ENCODE data around the gene SLC38A11.
"Not testable (repeated sequence)": the region's sequence is repeated elsewhere in the genome, so short reads cannot be mapped to it uniquely, and the experiment has no call there.

The SLC38A11 gene

GRCh38 chr2:164869420-164869772, 85.9 kb downstream of the SLC38A11 start:
- Histone ChIP-seq H3K9me3 (ENCODE audit: control insufficient read depth, low read depth, low read length) (no peaks in the 10 kb centered on the region), H3K9ac (ENCODE audit: low read length) (no peak overlapping the region), H3K4me1 (ENCODE audit: control insufficient read depth, low read depth, low read length) (no peaks in the 10 kb centered on the region), H3K27ac (ENCODE audit: low read length) (no peak overlapping the region), H3K4me3 (ENCODE audit: low read length) (no peak overlapping the region), H3K36me3 (ENCODE audit: control insufficient read depth, low read depth, low read length) (no peaks in the 10 kb centered on the region), H3K27me3 (ENCODE audit: control insufficient read depth, insufficient read depth, low read length) (no peaks in the 10 kb centered on the region)

- H3K9ac ChIP-seq (ENCODE audit: low read length): no peak overlapping the region
- no peaks in the 10 kb centered on the region for H3K27me3 ChIP-seq (ENCODE audit: control insufficient read depth, insufficient read depth, low read length)
- no peaks in the 10 kb centered on the region for H3K4me1 ChIP-seq (ENCODE audit: control insufficient read depth, low read depth, low read length)
- H3K27ac ChIP-seq (ENCODE audit: low read length): no peak overlapping the region
- no peaks in the 10 kb centered on the region for H3K36me3 ChIP-seq (ENCODE audit: control insufficient read depth, low read depth, low read length)
- H3K4me3 ChIP-seq (ENCODE audit: low read length): no peak overlapping the region
- H3K9me3 ChIP-seq (ENCODE audit: control insufficient read depth, low read depth, low read length): no peaks in the 10 kb centered on the region
Observed at GRCh38 chr2:164868563-164869419, 86.5 kb downstream of the SLC38A11 start.

GRCh38 chr2:164867779-164868397, 87.4 kb downstream of the SLC38A11 start:
- Histone ChIP-seq H3K9me3 (ENCODE audit: control insufficient read depth, low read depth, low read length) (no peaks in the 10 kb centered on the region), H3K27ac (ENCODE audit: low read length) (no peak overlapping the region)

GRCh38 chr2:164866381-164866780, 88.9 kb downstream of the SLC38A11 start:
- H3K4me3 ChIP-seq (ENCODE audit: low read length); H3K9me3 ChIP-seq (ENCODE audit: control insufficient read depth, low read depth, low read length); H3K9ac ChIP-seq (ENCODE audit: low read length); H3K27ac ChIP-seq (ENCODE audit: low read length); H3K4me1 ChIP-seq (ENCODE audit: control insufficient read depth, low read depth, low read length); H3K36me3 ChIP-seq (ENCODE audit: control insufficient read depth, low read depth, low read length); H3K27me3 ChIP-seq (ENCODE audit: control insufficient read depth, insufficient read depth, low read length): not testable (repeated sequence)

More at GRCh38 chr2:164867779-164868397, 87.4 kb downstream of the SLC38A11 start:
- Histone ChIP-seq H3K9ac (ENCODE audit: low read length) (no peak overlapping the region), H3K4me3 (ENCODE audit: low read length) (no peak overlapping the region), H3K4me1 (ENCODE audit: control insufficient read depth, low read depth, low read length) (no peaks in the 10 kb centered on the region), H3K27me3 (ENCODE audit: control insufficient read depth, insufficient read depth, low read length) (no peaks in the 10 kb centered on the region), H3K36me3 (ENCODE audit: control insufficient read depth, low read depth, low read length) (no peaks in the 10 kb centered on the region)

GRCh38 chr2:164860694-164861042, 94.7 kb downstream of the SLC38A11 start:
- Histone ChIP-seq H3K36me3 (ENCODE audit: control insufficient read depth, low read depth, low read length) (no peaks in the 10 kb centered on the region), H3K27me3 (ENCODE audit: control insufficient read depth, insufficient read depth, low read length) (no peaks in the 10 kb centered on the region), H3K4me3 (ENCODE audit: low read length) (no peak overlapping the region), H3K27ac (ENCODE audit: low read length) (no peak overlapping the region), H3K9ac (ENCODE audit: low read length) (no peak overlapping the region), H3K4me1 (ENCODE audit: control insufficient read depth, low read depth, low read length) (no peaks in the 10 kb centered on the region), H3K9me3 (ENCODE audit: control insufficient read depth, low read depth, low read length) (no peaks in the 10 kb centered on the region)

- not testable (repeated sequence) for H3K9me3 ChIP-seq (ENCODE audit: control insufficient read depth, low read depth, low read length); H3K4me1 ChIP-seq (ENCODE audit: control insufficient read depth, low read depth, low read length); H3K27me3 ChIP-seq (ENCODE audit: control insufficient read depth, insufficient read depth, low read length); H3K4me3 ChIP-seq (ENCODE audit: low read length); H3K9ac ChIP-seq (ENCODE audit: low read length); H3K36me3 ChIP-seq (ENCODE audit: control insufficient read depth, low read depth, low read length); H3K27ac ChIP-seq (ENCODE audit: low read length)
Observed at GRCh38 chr2:164859906-164860693, 95.2 kb downstream of the SLC38A11 start.

- H3K9me3 ChIP-seq (ENCODE audit: control insufficient read depth, low read depth, low read length): no peaks in the 10 kb centered on the region
Observed at GRCh38 chr2:164859251-164859818, 96.0 kb downstream of the SLC38A11 start.

GRCh38 chr2:164852086-164852485, 103.2 kb downstream of the SLC38A11 start:
- Histone ChIP-seq H3K9me3 (ENCODE audit: control insufficient read depth, low read depth, low read length) (no peaks in the 10 kb centered on the region), H3K27me3 (ENCODE audit: control insufficient read depth, insufficient read depth, low read length) (no peaks in the 10 kb centered on the region), H3K9ac (ENCODE audit: low read length) (no peak overlapping the region), H3K36me3 (ENCODE audit: control insufficient read depth, low read depth, low read length) (no peaks in the 10 kb centered on the region), H3K4me1 (ENCODE audit: control insufficient read depth, low read depth, low read length) (no peaks in the 10 kb centered on the region), H3K27ac (ENCODE audit: low read length) (no peak overlapping the region), H3K4me3 (ENCODE audit: low read length) (no peak overlapping the region)

More at GRCh38 chr2:164859251-164859818, 96.0 kb downstream of the SLC38A11 start:
- H3K4me3 ChIP-seq (ENCODE audit: low read length): no peak overlapping the region
- no peaks in the 10 kb centered on the region for H3K36me3 ChIP-seq (ENCODE audit: control insufficient read depth, low read depth, low read length)
- no peak overlapping the region for H3K9ac ChIP-seq (ENCODE audit: low read length)
- no peak overlapping the region for H3K27ac ChIP-seq (ENCODE audit: low read length)
- no peaks in the 10 kb centered on the region for H3K4me1 ChIP-seq (ENCODE audit: control insufficient read depth, low read depth, low read length)
- H3K27me3 ChIP-seq (ENCODE audit: control insufficient read depth, insufficient read depth, low read length): no peaks in the 10 kb centered on the region

GRCh38 chr2:164850235-164850634, 105.1 kb downstream of the SLC38A11 start:
- Histone ChIP-seq H3K9ac (ENCODE audit: low read length) (no peak overlapping the region), H3K36me3 (ENCODE audit: control insufficient read depth, low read depth, low read length) (no peaks in the 10 kb centered on the region), H3K4me1 (ENCODE audit: control insufficient read depth, low read depth, low read length) (no peaks in the 10 kb centered on the region), H3K4me3 (ENCODE audit: low read length) (no peak overlapping the region), H3K9me3 (ENCODE audit: control insufficient read depth, low read depth, low read length) (no peaks in the 10 kb centered on the region), H3K27me3 (ENCODE audit: control insufficient read depth, insufficient read depth, low read length) (no peaks in the 10 kb centered on the region), H3K27ac (ENCODE audit: low read length) (no peak overlapping the region)

GRCh38 chr2:164849506-164849905, 105.8 kb downstream of the SLC38A11 start:
- Histone ChIP-seq H3K9me3 (ENCODE audit: control insufficient read depth, low read depth, low read length) (no peaks in the 10 kb centered on the region), H3K4me3 (ENCODE audit: low read length) (no peak overlapping the region), H3K36me3 (ENCODE audit: control insufficient read depth, low read depth, low read length) (no peaks in the 10 kb centered on the region), H3K27ac (ENCODE audit: low read length) (no peak overlapping the region), H3K4me1 (ENCODE audit: control insufficient read depth, low read depth, low read length) (no peaks in the 10 kb centered on the region), H3K27me3 (ENCODE audit: control insufficient read depth, insufficient read depth, low read length) (no peaks in the 10 kb centered on the region), H3K9ac (ENCODE audit: low read length) (no peak overlapping the region)

GRCh38 chr2:164847981-164848741, 107.2 kb downstream of the SLC38A11 start:
- Histone ChIP-seq H3K4me3 (ENCODE audit: low read length) (no peak overlapping the region), H3K4me1 (ENCODE audit: control insufficient read depth, low read depth, low read length) (no peaks in the 10 kb centered on the region), H3K27me3 (ENCODE audit: control insufficient read depth, insufficient read depth, low read length) (no peaks in the 10 kb centered on the region), H3K36me3 (ENCODE audit: control insufficient read depth, low read depth, low read length) (no peaks in the 10 kb centered on the region), H3K9me3 (ENCODE audit: control insufficient read depth, low read depth, low read length) (no peaks in the 10 kb centered on the region), H3K9ac (ENCODE audit: low read length) (no peak overlapping the region), H3K27ac (ENCODE audit: low read length) (no peak overlapping the region)

Measured in iPS-18a (cell line).